Glutamatergic neuron (in vitro differentiated cells): ENCODE measurements around the gene ARHGDIA. TPM values are rescaled to one million over a fixed set of nuclear protein-coding genes. Genes with fewer than 3 reads are reported as not detected.
A peak's percentile ranks its signal among the peaks of the same experiment; 100 is the strongest.

Experiments
- DNase-seq: peaks from one replicate; pipeline ENCODE4 v3.0.0; 2022
- H3K27ac Mint-ChIP-seq: one replicate; pipeline ENCODE4 v1.8.0; 2020; ENCODE audit warnings: mild to moderate bottlenecking, mixed read lengths, inconsistent platforms; ENCODE audit not compliant: unreplicated experiment
- H3K27me3 Mint-ChIP-seq: one replicate; pipeline ENCODE4 v1.8.0; 2020; ENCODE audit warnings: mild to moderate bottlenecking, moderate library complexity, mixed read lengths, inconsistent platforms; ENCODE audit not compliant: unreplicated experiment
- H3K36me3 Mint-ChIP-seq: one replicate; pipeline ENCODE4 v1.8.0; 2020; ENCODE audit warnings: mild to moderate bottlenecking, mixed read lengths, inconsistent platforms; ENCODE audit not compliant: unreplicated experiment
- H3K4me1 Mint-ChIP-seq: one replicate; pipeline ENCODE4 v1.8.0; 2020; ENCODE audit warnings: mild to moderate bottlenecking, low read depth, mixed read lengths, inconsistent platforms; ENCODE audit not compliant: unreplicated experiment
- H3K4me3 Mint-ChIP-seq: one replicate; pipeline ENCODE4 v1.8.0; 2020; ENCODE audit warnings: mild to moderate bottlenecking, mixed read lengths, inconsistent platforms; ENCODE audit not compliant: unreplicated experiment
- H3K9me3 Mint-ChIP-seq: one replicate; pipeline ENCODE4 v1.8.0; 2020; ENCODE audit warnings: mild to moderate bottlenecking, moderate library complexity, mixed read lengths, inconsistent platforms; ENCODE audit not compliant: unreplicated experiment
- total RNA-seq: library from RNA; stranded (reverse); fragmentation: NEBNext Ultra II Directional; extraction: Animal tissue kit (Norgen Biotek cat#: 25700); gene quantifications from one replicate; pipeline ENCODE4 v1.2.1, GENCODE V29; 2021; ENCODE audit not compliant: unreplicated experiment
- TF ChIP-seq, protein P1 (sequence below): fragments of 200-600 bp; sonication (generic); IDR thresholded peaks from one replicate; pipeline ENCODE4 v1.5.0; 2021; ENCODE audit not compliant: partially characterized antibody, unreplicated experiment

The ARHGDIA gene
- total RNA-seq, 1 donor from 2014 or later: 432 TPM

DNA sequence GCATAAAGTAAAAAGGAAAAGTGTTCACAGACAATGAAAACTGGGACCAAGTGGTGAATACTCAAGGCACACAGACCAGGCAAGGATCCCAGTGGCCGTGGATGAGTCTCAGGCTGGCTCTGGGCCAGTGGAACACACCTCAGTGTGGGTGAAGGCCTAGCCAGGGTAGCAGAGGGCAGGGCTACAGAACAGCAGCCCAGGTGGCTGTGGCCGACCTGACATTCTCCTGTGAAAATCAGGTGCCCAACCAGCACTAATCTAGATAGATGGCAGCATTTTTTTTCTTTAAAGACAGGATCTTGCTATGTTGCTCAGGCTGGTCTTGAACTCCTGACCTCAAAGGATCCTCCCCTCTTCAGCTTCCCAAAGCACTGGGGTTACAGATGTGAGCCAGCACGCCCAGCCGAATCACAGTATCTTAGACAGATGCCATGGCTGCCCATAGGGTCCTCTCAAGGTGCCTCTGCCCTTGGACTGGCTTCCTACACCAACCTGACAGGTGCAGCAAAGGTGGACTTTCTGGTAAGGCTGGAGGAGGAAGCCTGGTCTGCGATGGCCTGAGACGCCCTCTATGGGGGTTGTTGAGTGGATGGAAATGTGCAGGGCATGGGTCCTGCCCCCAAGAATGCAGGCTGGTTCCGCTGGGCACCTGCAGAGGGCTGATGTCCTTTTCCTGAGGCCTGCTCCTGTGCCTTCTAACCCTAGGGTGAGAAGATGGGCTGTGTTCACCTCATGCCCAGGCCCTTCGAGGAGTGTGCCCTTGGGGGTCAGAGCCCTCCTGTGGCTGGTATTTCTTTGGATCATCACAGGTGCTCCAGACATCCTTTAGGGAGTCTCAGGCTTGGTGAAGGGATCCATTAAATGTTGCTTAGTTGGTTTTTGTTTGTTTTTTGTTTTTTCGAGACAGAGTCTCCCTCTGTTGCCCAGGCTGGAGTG lies 7.0 kb downstream of the ARHGDIA start:
- Mint-ChIP-seq H3K9me3 (peaks cover 22% of the 10 kb centered on the region), H3K4me3 (no peak overlapping the region)
- TF ChIP-seq, protein P1, sequence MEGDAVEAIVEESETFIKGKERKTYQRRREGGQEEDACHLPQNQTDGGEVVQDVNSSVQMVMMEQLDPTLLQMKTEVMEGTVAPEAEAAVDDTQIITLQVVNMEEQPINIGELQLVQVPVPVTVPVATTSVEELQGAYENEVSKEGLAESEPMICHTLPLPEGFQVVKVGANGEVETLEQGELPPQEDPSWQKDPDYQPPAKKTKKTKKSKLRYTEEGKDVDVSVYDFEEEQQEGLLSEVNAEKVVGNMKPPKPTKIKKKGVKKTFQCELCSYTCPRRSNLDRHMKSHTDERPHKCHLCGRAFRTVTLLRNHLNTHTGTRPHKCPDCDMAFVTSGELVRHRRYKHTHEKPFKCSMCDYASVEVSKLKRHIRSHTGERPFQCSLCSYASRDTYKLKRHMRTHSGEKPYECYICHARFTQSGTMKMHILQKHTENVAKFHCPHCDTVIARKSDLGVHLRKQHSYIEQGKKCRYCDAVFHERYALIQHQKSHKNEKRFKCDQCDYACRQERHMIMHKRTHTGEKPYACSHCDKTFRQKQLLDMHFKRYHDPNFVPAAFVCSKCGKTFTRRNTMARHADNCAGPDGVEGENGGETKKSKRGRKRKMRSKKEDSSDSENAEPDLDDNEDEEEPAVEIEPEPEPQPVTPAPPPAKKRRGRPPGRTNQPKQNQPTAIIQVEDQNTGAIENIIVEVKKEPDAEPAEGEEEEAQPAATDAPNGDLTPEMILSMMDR: no peak

DNA sequence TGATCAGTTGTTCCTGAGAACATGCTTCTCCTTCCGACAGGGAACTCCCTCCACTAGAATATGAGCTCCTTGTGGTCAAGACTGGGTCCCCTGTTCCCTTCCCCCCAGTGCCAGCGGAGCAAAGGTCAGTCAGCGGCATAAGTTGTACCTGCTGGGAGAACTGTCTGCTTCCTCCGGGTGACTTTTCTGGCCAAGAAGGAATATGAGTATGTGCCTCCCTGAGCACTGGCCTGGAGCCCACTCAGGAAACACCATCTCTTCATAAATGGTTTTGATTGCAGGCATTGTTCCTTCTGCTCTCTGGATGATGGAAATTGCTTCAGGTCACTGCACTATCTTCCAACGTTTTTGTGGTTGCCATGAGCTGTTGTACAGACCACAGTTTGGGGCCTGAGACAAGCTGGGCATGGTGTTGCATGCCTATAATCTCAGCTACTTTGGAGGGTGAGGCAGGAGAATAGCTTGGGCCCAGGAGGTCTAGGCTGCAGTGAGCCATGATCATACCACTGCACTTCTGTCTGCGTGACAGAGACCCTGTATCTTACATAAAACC lies 7.9 kb downstream of the ARHGDIA start:
- H3K4me1 Mint-ChIP-seq: peaks cover 10% of the 10 kb centered on the region
- peak overlapping the region; percentile 81 for H3K27ac Mint-ChIP-seq
- DNase-seq: no peak
- H3K9me3 Mint-ChIP-seq: peaks cover 22% of the 10 kb centered on the region
- TF ChIP-seq, protein P1: no peak
- H3K36me3 Mint-ChIP-seq: no peaks in the 10 kb centered on the region
- peaks cover 19% of the 10 kb centered on the region for H3K27me3 Mint-ChIP-seq
- peak overlapping the region; percentile 76 for H3K4me3 Mint-ChIP-seq

More for the DNA sequence above, 7.0 kb downstream of the ARHGDIA start:
- no peak for DNase-seq
- H3K4me1 Mint-ChIP-seq: peaks cover 10% of the 10 kb centered on the region
- H3K27me3 Mint-ChIP-seq: peaks cover 19% of the 10 kb centered on the region
- no peak overlapping the region for H3K27ac Mint-ChIP-seq
- no peaks in the 10 kb centered on the region for H3K36me3 Mint-ChIP-seq

DNA sequence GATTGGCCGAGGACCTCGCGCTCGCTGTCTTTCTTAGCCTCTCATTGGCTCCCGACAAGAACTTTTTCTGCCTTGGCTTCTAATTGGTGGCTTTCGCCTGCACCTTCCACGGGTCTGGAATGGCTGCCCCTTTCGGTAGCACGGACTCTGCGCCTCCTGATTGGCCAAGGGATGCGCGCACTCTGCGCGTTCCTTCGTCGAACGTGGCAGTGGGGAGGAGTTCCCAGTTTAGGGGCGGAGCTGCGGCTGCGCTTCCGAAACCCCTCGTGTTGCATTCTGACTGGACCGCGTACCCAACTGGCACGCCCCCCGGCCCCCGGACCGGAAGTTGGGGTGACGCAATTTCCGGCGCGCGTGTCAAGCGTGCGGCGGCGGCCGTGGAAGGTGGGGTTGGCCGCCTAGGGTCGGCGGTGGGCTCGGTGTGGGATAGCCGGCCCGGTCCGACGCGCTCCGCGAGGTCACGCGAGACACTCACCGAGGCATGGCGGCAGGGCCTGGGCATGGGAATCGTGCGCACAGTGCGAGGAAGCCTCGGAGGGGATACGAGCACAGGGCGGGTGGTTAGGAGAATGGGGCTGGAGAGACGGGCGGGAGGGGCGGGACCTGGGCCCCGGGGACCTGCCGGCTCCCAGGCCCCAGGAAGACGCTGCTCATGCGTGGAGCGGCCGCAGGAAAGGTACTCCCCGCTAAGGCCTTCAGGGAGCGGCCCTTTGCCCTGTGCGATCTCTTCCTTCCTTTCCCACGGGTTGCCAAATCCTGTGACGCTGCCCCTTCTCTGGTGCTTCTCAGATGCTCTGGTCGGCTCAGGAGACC lies 10.2 kb downstream of the ARHGDIA start:
- H3K36me3 Mint-ChIP-seq: no peaks in the 10 kb centered on the region
- peak; percentile 98 for DNase-seq
- peaks cover 14% of the 10 kb centered on the region for H3K4me1 Mint-ChIP-seq
- H3K9me3 Mint-ChIP-seq: peaks cover 24% of the 10 kb centered on the region
- H3K4me3 Mint-ChIP-seq: peak overlapping the region; percentile 97
- TF ChIP-seq, protein P1: no peak
- peaks cover 16% of the 10 kb centered on the region for H3K27me3 Mint-ChIP-seq
- H3K27ac Mint-ChIP-seq: peak overlapping the region; percentile 96

DNA sequence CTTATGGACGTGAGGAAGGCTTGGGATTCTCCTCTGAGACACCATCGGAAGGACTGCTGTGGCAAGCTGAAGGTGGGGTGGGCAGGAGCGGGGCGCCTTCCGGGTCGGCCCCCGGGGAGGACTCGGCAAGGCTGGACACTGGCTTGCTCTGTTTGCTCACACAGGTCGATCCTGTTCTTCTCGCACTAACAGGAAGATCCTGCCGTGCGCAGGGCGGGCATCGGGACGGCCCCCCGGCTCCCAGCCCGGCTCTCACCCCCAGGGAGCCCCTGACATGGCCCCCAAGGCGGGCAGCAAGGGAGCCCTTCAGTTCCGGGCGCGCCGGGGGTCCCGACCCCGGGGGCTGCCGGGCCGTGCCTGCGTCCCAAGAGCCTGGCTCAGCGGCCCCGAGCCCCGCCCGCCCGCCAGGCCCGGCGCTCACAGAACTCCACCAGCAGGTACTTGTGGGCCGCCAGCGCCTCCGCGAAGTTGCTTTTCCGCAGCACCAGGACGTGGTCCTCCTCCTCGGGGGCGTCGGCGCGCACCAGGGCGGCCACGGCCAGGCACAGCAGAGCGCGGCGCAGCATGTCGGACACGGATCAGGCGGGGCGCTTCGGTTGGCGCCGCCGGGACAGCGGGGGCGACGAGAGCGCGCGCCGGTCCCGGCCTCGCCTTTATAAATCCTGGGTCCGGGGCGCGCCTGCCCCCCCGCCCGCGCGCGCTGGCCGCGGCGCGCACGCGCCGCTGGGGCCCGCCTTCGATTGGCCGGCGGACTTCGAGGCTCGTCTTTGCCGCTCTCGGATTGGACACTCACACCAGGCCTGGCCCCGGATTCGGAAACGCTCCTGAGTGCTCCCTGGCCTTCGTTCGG lies 11.0 kb downstream of the ARHGDIA start, which contains the start of gene P4HB:
P4HB (minus strand) TSS at position 630 of the 850 bp plus-strand sequence; CDS start at position 566, 64 bp downstream.
- Mint-ChIP-seq H3K27ac (peak within 1 kb of the TSS; percentile 96), H3K9me3 (peaks cover 20% of the 10 kb centered on the region), H3K36me3 (no peaks in the 10 kb centered on the region), H3K4me1 (peaks cover 14% of the 10 kb centered on the region), H3K4me3 (peak within 1 kb of the TSS; percentile 98), H3K27me3 (peaks cover 14% of the 10 kb centered on the region)
- peak; percentile 96 for DNase-seq
- TF ChIP-seq, protein P1: no peak
